Endodermal cell (in vitro differentiated cells): Measurements from ENCODE around the gene ADCY2. TPM values are rescaled to one million over a fixed set of nuclear protein-coding genes. Genes with fewer than 3 reads are reported as not detected.

Experiments used
- DNase-seq: peaks from one replicate; pipeline ENCODE4 v3.0.0-alpha.2; 2017
- H3K27ac ChIP-seq: 2 replicates; pipeline ENCODE4 v1.5.1; 2013; ENCODE audit warnings: mild to moderate bottlenecking, low read depth, low read length, moderate library complexity
- H3K27me3 ChIP-seq: 2 replicates; pipeline ENCODE4 v1.6.1; 2013; ENCODE audit warnings: mild to moderate bottlenecking, low read length, moderate library complexity; ENCODE audit not compliant: insufficient read depth, control insufficient read depth, poor library complexity, severe bottlenecking
- H3K36me3 ChIP-seq: 2 replicates; pipeline ENCODE4 v1.7.0; 2013; ENCODE audit warnings: mild to moderate bottlenecking, low read length, moderate library complexity; ENCODE audit not compliant: control insufficient read depth, insufficient read depth
- H3K4me1 ChIP-seq: one replicate; pipeline ENCODE4 v1.7.0; 2013; ENCODE audit warnings: low read length; ENCODE audit not compliant: control insufficient read depth, insufficient read depth
- H3K4me3 ChIP-seq: 2 replicates; pipeline ENCODE4 v1.5.1; 2013; ENCODE audit warnings: mild to moderate bottlenecking, low read length, moderate library complexity
- H3K9ac ChIP-seq: 2 replicates; pipeline ENCODE4 v1.6.1; 2013; ENCODE audit warnings: mild to moderate bottlenecking, low read length, moderate library complexity; ENCODE audit not compliant: poor library complexity, severe bottlenecking; ENCODE audit errors: extremely low read depth
- H3K9me3 ChIP-seq: 2 replicates; pipeline ENCODE4 v1.6.1; 2013; ENCODE audit warnings: mild to moderate bottlenecking, low read length, moderate library complexity; ENCODE audit not compliant: control insufficient read depth
- H3K27ac Mint-ChIP-seq: 2 replicates; pipeline ENCODE4 v1.8.0; 2020; ENCODE audit warnings: mixed read lengths
- H3K27me3 Mint-ChIP-seq: 2 replicates; pipeline ENCODE4 v1.8.0; 2021; ENCODE audit warnings: mild to moderate bottlenecking, mixed read lengths; ENCODE audit not compliant: insufficient read depth
- H3K36me3 Mint-ChIP-seq: 2 replicates; pipeline ENCODE4 v1.8.0; 2020; ENCODE audit warnings: low read depth, mixed read lengths
- H3K4me1 Mint-ChIP-seq: 2 replicates; pipeline ENCODE4 v1.8.0; 2020; ENCODE audit warnings: mixed read lengths
- H3K4me3 Mint-ChIP-seq: 2 replicates; pipeline ENCODE4 v1.8.0; 2020; ENCODE audit warnings: mild to moderate bottlenecking, moderate library complexity, mixed read lengths
- H3K9me3 Mint-ChIP-seq: 2 replicates; pipeline ENCODE4 v1.8.0; 2020; ENCODE audit warnings: mild to moderate bottlenecking, mixed read lengths
- CTCF ChIP-seq: fragments of 200-600 bp; sonication (generic); conservative IDR thresholded peaks from 2 replicates; pipeline ENCODE4 v1.5.0; 2021; ENCODE audit warnings: antibody characterized with exemption, mild to moderate bottlenecking
- WGBS, 2 experiments: methylation state at CpG; one replicate each; pipeline versions ENCODE4 v1.1.5 to v1.1.7; 2013; ENCODE audit warnings: missing lambda C conversion rate in 2 of 2, mixed read lengths in 1 of 2; ENCODE audit not compliant: insufficient coverage in 1 of 2, insufficient read length in 1 of 2; 5-methylcytosine and 5-hydroxymethylcytosine counted together
- total RNA-seq, 2 donors: library from RNA; stranded (reverse); fragmentation: NEBNext Ultra II Directional in 1 of 2; extraction: Animal tissue kit (Norgen Biotek cat#: 25700) in 1 of 2; gene quantifications; 2 replicates in 1 of 2; 3 replicates in 1 of 2; pipeline ENCODE4 v1.2.1, GENCODE V29; 2021

ADCY2 gene
- total RNA-seq, 2 donors from 2014 or later: 61.5 to 63.2 TPM

- Mint-ChIP-seq H3K27ac (peak overlapping the region; percentile 39), H3K36me3 (peaks cover 10% of the 10 kb centered on the region), H3K4me1 (peaks cover 9% of the 10 kb centered on the region), H3K27me3 (no peaks in the 10 kb centered on the region), H3K4me3 (no peak overlapping the region), H3K9me3 (no peaks in the 10 kb centered on the region)
- Histone ChIP-seq H3K9ac (no peak overlapping the region), H3K27me3 (no peaks in the 10 kb centered on the region), H3K4me1 (peaks cover 2% of the 10 kb centered on the region), H3K4me3 (no peak overlapping the region), H3K9me3 (no peaks in the 10 kb centered on the region), H3K36me3 (peaks cover 6% of the 10 kb centered on the region), H3K27ac (no peak overlapping the region)
- 81 to 100% methylated on average over 2 of the region's 2 CpGs for WGBS, 2 experiments
- DNase-seq: no peak
- TF ChIP-seq CTCF: no peak
These were observed 374.5 kb downstream of the ADCY2 start for GRCh38 chr5:7770436-7770835.

- Mint-ChIP-seq H3K9me3 (no peaks in the 10 kb centered on the region), H3K27ac (no peak overlapping the region), H3K4me1 (peaks cover 9% of the 10 kb centered on the region), H3K4me3 (no peak overlapping the region), H3K36me3 (peaks cover 17% of the 10 kb centered on the region), H3K27me3 (no peaks in the 10 kb centered on the region)
- no peak for TF ChIP-seq CTCF
- no peak for DNase-seq
- Histone ChIP-seq H3K9me3 (no peaks in the 10 kb centered on the region), H3K27me3 (no peaks in the 10 kb centered on the region), H3K4me3 (no peak overlapping the region), H3K9ac (no peak overlapping the region), H3K27ac (no peak overlapping the region), H3K4me1 (peaks cover 2% of the 10 kb centered on the region), H3K36me3 (peaks cover 2% of the 10 kb centered on the region)
- WGBS, 2 experiments: 83 to 95% methylated on average over 1 to 6 of the region's 6 CpGs
These were observed 376.2 kb downstream of the ADCY2 start for GRCh38 chr5:7772141-7772540.

- Histone ChIP-seq H3K27me3 (no peaks in the 10 kb centered on the region), H3K27ac (no peak overlapping the region), H3K36me3 (no peaks in the 10 kb centered on the region), H3K9ac (no peak overlapping the region), H3K9me3 (no peaks in the 10 kb centered on the region), H3K4me1 (peaks cover 2% of the 10 kb centered on the region), H3K4me3 (no peak overlapping the region)
- no peak overlapping the region for H3K27ac Mint-ChIP-seq
- no peak for TF ChIP-seq CTCF
- H3K9me3 Mint-ChIP-seq: no peaks in the 10 kb centered on the region
- WGBS, 2 experiments: 95 to 98% methylated on average over 5 to 6 of the region's 6 CpGs
- peaks cover 10% of the 10 kb centered on the region for H3K4me1 Mint-ChIP-seq
- no peaks in the 10 kb centered on the region for H3K27me3 Mint-ChIP-seq
- DNase-seq: no peak
- no peak overlapping the region for H3K4me3 Mint-ChIP-seq
- H3K36me3 Mint-ChIP-seq: peaks cover 17% of the 10 kb centered on the region
These were observed 377.2 kb downstream of the ADCY2 start for GRCh38 chr5:7773178-7773577.
